Esophagus squamous epithelium (tissue), 4 donors: ENCODE data around the gene RPL28.

ENCODE experiments used
- CTCF ChIP-seq, 6 experiments: fragments of 450-650 bp in 4 of 6; fragments of 200-600 bp in 2 of 6; sonication (generic) in 2 of 6; IDR thresholded peaks; one replicate each; pipeline ENCODE4 v1.5.1; 2016 to 2019; ENCODE audit warnings: antibody characterized with exemption in 6 of 6, mild to moderate bottlenecking in 4 of 6, moderate library complexity in 4 of 6
- POLR2A ChIP-seq, 4 donors: fragments of 450-650 bp; IDR thresholded peaks; one replicate each; pipeline ENCODE4 v1.6.1; 2017; ENCODE audit warnings: antibody characterized with exemption in 4 of 4, mild to moderate bottlenecking in 4 of 4, moderate library complexity in 3 of 4

GRCh38 chr19:55419103-55419502, 33.4 kb downstream of the RPL28 start:
- no peak for TF ChIP-seq CTCF (IDR thresholded peaks at IDR 0.05)
- TF ChIP-seq POLR2A (IDR thresholded peaks at IDR 0.05), result no peak
